Activated CD4-positive, alpha-beta T cell treated with anti-CD3 and anti-CD28 coated beads, Interleukin-2, amount 10 ng/mL, durations not matched to agents 7 days and 5 days (primary cell): ENCODE results near the gene NUB1. TPM values are rescaled to one million over a fixed set of nuclear protein-coding genes. Genes with fewer than 3 reads are reported as not detected.
A peak's percentile ranks its signal among the peaks of the same experiment; 100 is the strongest.

Source experiments
- CTCF ChIA-PET: fragments of 350-600 bp; sonication (Branson Sonifier 250); formaldehyde crosslinking; loops from one replicate; lab custom pipeline; 2021; ENCODE audit warnings: antibody characterized with exemption; lab: Charles Lee
- POLR2A ChIA-PET: fragments of 350-600 bp; sonication (Branson Sonifier 250); formaldehyde crosslinking; loops from one replicate; lab custom pipeline; 2021; ENCODE audit warnings: antibody characterized with exemption; lab: Charles Lee
- DNase-seq: peaks from one replicate; pipeline ENCODE4 v3.0.0-alpha.2; 2020
- H3K27ac Mint-ChIP-seq: one replicate; pipeline ENCODE4 v1.8.0; 2021; ENCODE audit warnings: mild to moderate bottlenecking, moderate library complexity, mixed read lengths
- H3K27me3 Mint-ChIP-seq: one replicate; pipeline ENCODE4 v1.8.0; 2021; ENCODE audit warnings: mixed read lengths
- H3K36me3 Mint-ChIP-seq: one replicate; pipeline ENCODE4 v1.8.0; 2021; ENCODE audit warnings: low read depth, mixed read lengths
- H3K4me1 Mint-ChIP-seq: one replicate; pipeline ENCODE4 v1.8.0; 2021; ENCODE audit warnings: mixed read lengths
- H3K4me3 Mint-ChIP-seq: one replicate; pipeline ENCODE4 v1.8.0; 2021; ENCODE audit warnings: mild to moderate bottlenecking, moderate library complexity, mixed read lengths
- H3K9me3 Mint-ChIP-seq: one replicate; pipeline ENCODE4 v1.8.0; 2021; ENCODE audit warnings: mixed read lengths
- total RNA-seq, 2 experiments: library from RNA; stranded (reverse); gene quantifications; one replicate each; pipeline ENCODE4 v1.2.3, GENCODE V29; 2021

The NUB1 gene
- total RNA-seq, 2 experiments from 2014 or later: 69.7 to 85.5 TPM

GRCh38 chr7:151351967-151352366 lies 10.4 kb downstream of the NUB1 start:
- ChIA-PET POLR2A (no interaction called here), CTCF (interaction anchor here (0.8 to 4.3 kb wide), 18 partner anchors 8 to 421 kb away, joined by 3 to 34 read pairs (median 4); partner anchors contain the start of gene NUB1)
- DNase-seq: peak; percentile 78
- H3K27ac Mint-ChIP-seq: peak overlapping the region; percentile 92
- peak overlapping the region; percentile 45 for H3K4me3 Mint-ChIP-seq
- H3K4me1 Mint-ChIP-seq: peaks cover 51% of the 10 kb centered on the region
- peaks cover 66% of the 10 kb centered on the region for H3K36me3 Mint-ChIP-seq
- H3K27me3 Mint-ChIP-seq: no peaks in the 10 kb centered on the region
- no peaks in the 10 kb centered on the region for H3K9me3 Mint-ChIP-seq

DNA sequence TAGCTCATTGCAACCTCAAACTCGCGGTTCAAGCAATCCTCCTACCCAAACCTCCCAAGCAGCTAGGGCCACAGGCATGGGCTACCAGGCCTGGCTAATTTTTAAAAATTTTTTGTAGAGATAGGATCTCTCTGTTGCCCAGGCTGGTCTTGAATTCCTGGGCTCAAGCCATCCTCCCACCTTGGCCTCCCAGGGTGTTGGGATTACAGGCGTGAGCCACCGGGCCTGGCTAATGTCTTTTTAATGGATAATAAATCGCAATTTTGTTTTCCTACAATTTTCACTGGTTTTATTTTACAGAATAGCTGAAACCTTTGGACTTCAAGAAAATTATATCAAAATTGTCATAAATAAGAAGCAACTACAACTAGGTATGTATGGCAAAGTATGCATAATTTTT lies 10.9 kb downstream of the NUB1 start:
- DNase-seq: no peak
- peak overlapping the region; percentile 7 for H3K4me3 Mint-ChIP-seq
- H3K27ac Mint-ChIP-seq: peak overlapping the region; percentile 92
- peaks cover 50% of the 10 kb centered on the region for H3K4me1 Mint-ChIP-seq
- H3K36me3 Mint-ChIP-seq: peaks cover 70% of the 10 kb centered on the region
- ChIA-PET POLR2A (no interaction called here), CTCF (interaction anchor here (1.0 to 4.3 kb wide), 15 partner anchors 9 to 280 kb away, joined by 3 to 34 read pairs (median 5); partner anchors contain the start of gene NUB1)
- H3K9me3 Mint-ChIP-seq: no peaks in the 10 kb centered on the region
- H3K27me3 Mint-ChIP-seq: no peaks in the 10 kb centered on the region

DNA sequence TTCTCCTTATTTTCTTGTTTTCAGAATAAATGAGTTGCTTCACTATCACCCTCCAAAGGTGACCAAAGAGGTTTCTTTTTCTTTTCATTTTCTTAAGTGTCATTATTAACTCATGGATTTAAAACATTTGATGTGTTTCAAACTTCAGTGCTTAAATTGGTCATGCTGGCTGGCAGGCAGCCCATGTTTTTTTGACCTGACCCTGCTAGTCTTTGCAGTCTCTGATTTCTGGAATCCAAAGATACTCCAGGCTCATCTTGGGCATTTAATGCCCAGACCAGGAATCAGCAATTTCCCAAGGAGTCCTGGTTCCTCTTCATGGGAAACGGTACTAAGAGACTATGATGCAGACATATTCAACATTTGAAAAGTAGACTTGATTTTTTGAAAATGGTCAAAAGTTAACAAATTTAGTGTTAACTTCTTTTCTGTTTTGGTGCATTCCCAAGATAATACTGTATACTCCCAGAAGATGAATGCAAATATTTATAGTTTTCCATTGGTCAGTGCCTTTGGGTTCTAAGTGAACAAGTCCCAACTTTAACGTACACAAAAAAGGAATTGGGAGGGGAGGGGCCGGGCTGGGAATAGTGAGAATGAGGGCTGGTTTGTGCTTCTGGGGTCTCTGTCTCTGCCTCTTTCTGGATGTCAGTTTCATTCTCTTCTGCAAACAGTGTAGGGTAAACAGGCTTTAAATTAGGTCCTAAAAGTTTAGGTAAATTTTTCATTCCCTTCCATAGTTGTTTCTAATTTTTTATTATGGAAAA lies 19.8 kb downstream of the NUB1 start:
- DNase-seq: no peak
- ChIA-PET POLR2A (no interaction called here), CTCF (interaction anchor here (1.4 to 1.9 kb wide), 3 partner anchors 9 to 10 kb away, joined by 5 to 9 read pairs (median 6); no protein-coding TSS in a partner anchor)
- Mint-ChIP-seq H3K4me3 (no peak overlapping the region), H3K9me3 (no peaks in the 10 kb centered on the region), H3K36me3 (peaks cover 55% of the 10 kb centered on the region), H3K4me1 (peaks cover 7% of the 10 kb centered on the region), H3K27me3 (no peaks in the 10 kb centered on the region), H3K27ac (no peak overlapping the region)

DNA sequence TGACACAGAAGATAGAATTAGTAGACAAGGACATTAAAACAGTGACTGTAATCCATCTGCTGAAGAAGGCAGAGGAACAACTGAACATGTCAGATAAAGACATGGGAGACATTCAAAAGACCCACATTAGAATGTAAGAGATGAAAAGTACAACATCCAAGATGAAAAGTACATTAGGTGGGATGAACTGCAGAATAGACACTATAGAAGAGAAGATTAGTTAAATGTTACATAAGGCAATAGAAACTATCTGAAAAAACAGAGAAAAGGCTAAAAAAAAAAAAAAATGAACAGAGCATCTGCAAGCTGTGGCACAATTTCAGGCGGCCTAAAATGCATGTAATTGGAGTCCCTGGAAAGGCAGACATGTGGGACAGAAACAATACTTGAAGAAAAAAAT lies 21.6 kb downstream of the NUB1 start:
- no peaks in the 10 kb centered on the region for H3K9me3 Mint-ChIP-seq
- peaks cover 14% of the 10 kb centered on the region for H3K4me1 Mint-ChIP-seq
- H3K36me3 Mint-ChIP-seq: peaks cover 49% of the 10 kb centered on the region
- ChIA-PET POLR2A (no interaction called here), CTCF (interaction anchor here (1.2 to 1.9 kb wide), 2 partner anchors 11 to 85 kb away, joined by 5 to 9 read pairs; no protein-coding TSS in a partner anchor)
- no peak overlapping the region for H3K27ac Mint-ChIP-seq
- DNase-seq: no peak
- H3K4me3 Mint-ChIP-seq: no peak overlapping the region
- H3K27me3 Mint-ChIP-seq: no peaks in the 10 kb centered on the region

- H3K27ac Mint-ChIP-seq: no peak overlapping the region
- H3K27me3 Mint-ChIP-seq: no peaks in the 10 kb centered on the region
- POLR2A ChIA-PET: no interaction called here
- peaks cover 52% of the 10 kb centered on the region for H3K36me3 Mint-ChIP-seq
- H3K9me3 Mint-ChIP-seq: no peaks in the 10 kb centered on the region
- CTCF ChIA-PET: interaction anchor here (0.8 to 2.8 kb wide), 5 partner anchors 14 to 85 kb away, joined by 3 to 14 read pairs (median 4); no protein-coding TSS in a partner anchor
- peaks cover 18% of the 10 kb centered on the region for H3K4me1 Mint-ChIP-seq
- H3K4me3 Mint-ChIP-seq: no peak overlapping the region
- DNase-seq: no peak
Observed at GRCh38 chr7:151366166-151366879, 24.7 kb downstream of the NUB1 start.

GRCh38 chr7:151366880-151367222 lies 25.2 kb downstream of the NUB1 start:
- H3K36me3 Mint-ChIP-seq: peaks cover 48% of the 10 kb centered on the region
- H3K27ac Mint-ChIP-seq: no peak overlapping the region
- no peak for DNase-seq
- H3K4me1 Mint-ChIP-seq: peaks cover 18% of the 10 kb centered on the region
- no peaks in the 10 kb centered on the region for H3K27me3 Mint-ChIP-seq
- no peak overlapping the region for H3K4me3 Mint-ChIP-seq
- no peaks in the 10 kb centered on the region for H3K9me3 Mint-ChIP-seq
- ChIA-PET POLR2A (no interaction called here), CTCF (interaction anchor here (0.9 to 2.8 kb wide), 4 partner anchors 14 to 84 kb away, joined by 3 to 14 read pairs (median 5); no protein-coding TSS in a partner anchor)

- Mint-ChIP-seq H3K9me3 (no peaks in the 10 kb centered on the region), H3K4me3 (no peak overlapping the region), H3K27me3 (no peaks in the 10 kb centered on the region), H3K27ac (no peak overlapping the region), H3K36me3 (peaks cover 45% of the 10 kb centered on the region), H3K4me1 (peaks cover 18% of the 10 kb centered on the region)
- CTCF ChIA-PET: interaction anchor here (1.9 to 2.8 kb wide), 2 partner anchors 15 to 80 kb away, joined by 6 to 14 read pairs; no protein-coding TSS in a partner anchor
- POLR2A ChIA-PET: no interaction called here
- no peak for DNase-seq
Observed at GRCh38 chr7:151367284-151367683, 25.7 kb downstream of the NUB1 start.

DNA sequence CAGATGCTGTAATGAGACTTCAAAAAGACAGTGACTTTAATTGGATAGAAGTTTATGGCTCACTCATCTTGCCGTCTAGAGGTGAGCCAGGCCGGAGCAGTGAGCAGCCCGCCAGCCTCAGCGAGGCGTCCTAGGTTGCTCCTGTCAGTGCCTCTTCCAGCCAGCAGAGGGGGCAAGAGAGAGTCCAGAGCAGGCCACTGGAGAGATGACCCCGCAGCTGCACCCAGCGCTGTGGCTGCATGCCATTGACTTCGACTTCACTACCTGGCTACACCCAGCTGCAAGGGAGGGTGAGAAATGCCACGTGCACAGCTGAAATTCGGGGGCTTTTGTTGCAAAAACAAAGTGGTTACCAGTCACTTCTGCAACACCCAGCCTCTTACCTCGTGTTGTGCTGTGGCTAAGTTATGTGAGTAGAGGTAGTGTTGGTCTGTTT lies 26.5 kb downstream of the NUB1 start:
- Mint-ChIP-seq H3K27me3 (no peaks in the 10 kb centered on the region), H3K4me3 (no peak overlapping the region), H3K27ac (no peak overlapping the region), H3K4me1 (peaks cover 18% of the 10 kb centered on the region), H3K9me3 (no peaks in the 10 kb centered on the region), H3K36me3 (peaks cover 41% of the 10 kb centered on the region)
- DNase-seq: peak; percentile 79
- CTCF ChIA-PET: interaction anchor here (0.5 to 2.5 kb wide), 13 partner anchors 8 to 391 kb away, joined by 3 to 26 read pairs (median 4); no protein-coding TSS in a partner anchor
- POLR2A ChIA-PET: no interaction called here

- no peak overlapping the region for H3K4me3 Mint-ChIP-seq
- DNase-seq: no peak
- H3K4me1 Mint-ChIP-seq: peaks cover 12% of the 10 kb centered on the region
- H3K36me3 Mint-ChIP-seq: peaks cover 37% of the 10 kb centered on the region
- H3K27ac Mint-ChIP-seq: no peak overlapping the region
- no peaks in the 10 kb centered on the region for H3K27me3 Mint-ChIP-seq
- ChIA-PET POLR2A (no interaction called here), CTCF (interaction anchor here (0.5 to 1.8 kb wide), 8 partner anchors 9 to 261 kb away, joined by 3 to 8 read pairs (median 4); no protein-coding TSS in a partner anchor)
- no peaks in the 10 kb centered on the region for H3K9me3 Mint-ChIP-seq
Observed at GRCh38 chr7:151371266-151371665, 29.7 kb downstream of the NUB1 start.

DNA sequence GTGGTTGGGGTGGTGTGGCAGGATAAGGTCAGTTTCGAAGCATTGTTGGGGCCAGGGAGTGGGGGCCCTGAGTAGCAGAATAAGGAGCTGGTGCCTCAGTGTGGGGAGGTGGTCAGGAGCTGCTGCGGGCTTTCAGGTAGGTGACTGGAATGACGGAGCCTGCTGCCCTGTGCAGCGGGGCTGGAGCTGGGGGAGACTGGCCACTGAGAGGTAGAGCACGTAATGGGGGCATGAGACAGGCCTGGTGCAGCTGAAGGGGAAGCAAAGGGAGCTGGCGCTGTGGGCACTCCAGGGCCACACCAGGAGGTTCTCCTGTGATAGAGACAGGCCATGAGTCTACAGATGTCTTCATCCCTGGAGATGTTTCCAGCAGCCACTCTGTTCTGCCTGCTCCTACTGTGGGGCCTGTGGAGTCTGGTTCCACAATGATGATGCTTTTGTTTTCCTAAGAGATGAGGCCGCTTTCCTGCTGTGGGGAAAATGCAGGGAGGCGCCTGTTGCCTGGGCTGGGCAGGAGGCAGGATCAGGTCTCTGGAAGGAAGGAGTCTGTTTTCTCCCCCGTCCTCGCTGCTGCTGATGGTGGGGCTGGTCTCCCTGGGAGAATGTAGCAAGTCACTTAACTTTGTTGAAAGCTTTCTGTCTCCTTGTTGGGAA lies 31.1 kb downstream of the NUB1 start:
- no peaks in the 10 kb centered on the region for H3K9me3 Mint-ChIP-seq
- ChIA-PET POLR2A (no interaction called here), CTCF (interaction anchor here (1.1 to 1.8 kb wide), 3 partner anchors 10 to 60 kb away, joined by 3 to 5 read pairs (median 3); no protein-coding TSS in a partner anchor)
- H3K4me3 Mint-ChIP-seq: no peak overlapping the region
- no peak for DNase-seq
- peaks cover 43% of the 10 kb centered on the region for H3K36me3 Mint-ChIP-seq
- no peak overlapping the region for H3K27ac Mint-ChIP-seq
- H3K27me3 Mint-ChIP-seq: no peaks in the 10 kb centered on the region
- peaks cover 8% of the 10 kb centered on the region for H3K4me1 Mint-ChIP-seq

DNA sequence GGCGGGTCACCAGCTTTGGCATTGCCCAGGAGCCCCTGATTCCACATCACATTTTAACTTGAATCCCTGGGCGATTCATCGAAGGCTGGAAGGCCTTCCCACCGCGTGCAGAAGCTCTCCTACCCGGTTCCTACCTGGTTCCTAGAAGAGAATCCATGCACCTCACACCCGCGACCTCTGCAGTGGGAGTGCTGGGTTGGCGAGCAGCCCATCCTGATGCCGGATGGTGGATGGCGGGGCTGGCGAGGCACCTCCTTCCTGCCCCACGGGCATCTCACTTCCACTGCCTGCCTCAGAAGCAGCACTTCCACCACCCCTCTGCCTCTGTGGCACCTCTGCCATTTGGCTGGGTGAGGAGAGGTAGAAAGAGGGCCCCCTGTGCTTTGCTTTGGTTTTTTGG lies 32.0 kb downstream of the NUB1 start:
- DNase-seq: no peak
- Mint-ChIP-seq H3K27ac (no peak overlapping the region), H3K4me3 (no peak overlapping the region), H3K4me1 (peaks cover 1% of the 10 kb centered on the region), H3K9me3 (no peaks in the 10 kb centered on the region), H3K36me3 (peaks cover 44% of the 10 kb centered on the region), H3K27me3 (no peaks in the 10 kb centered on the region)
- CTCF ChIA-PET: interaction anchor here (1.5 kb wide), 1 partner anchor 59 kb away, joined by 3 read pairs; no protein-coding TSS in a partner anchor
- POLR2A ChIA-PET: no interaction called here

GRCh38 chr7:151374139-151374538 lies 32.5 kb downstream of the NUB1 start:
- no peaks in the 10 kb centered on the region for H3K9me3 Mint-ChIP-seq
- no peaks in the 10 kb centered on the region for H3K4me1 Mint-ChIP-seq
- DNase-seq: no peak
- no peak overlapping the region for H3K4me3 Mint-ChIP-seq
- ChIA-PET POLR2A (no interaction called here), CTCF (interaction anchor here (0.8 to 1.0 kb wide), 2 partner anchors 59 to 261 kb away, joined by 3 read pairs; no protein-coding TSS in a partner anchor)
- peaks cover 47% of the 10 kb centered on the region for H3K36me3 Mint-ChIP-seq
- H3K27me3 Mint-ChIP-seq: no peaks in the 10 kb centered on the region
- no peak overlapping the region for H3K27ac Mint-ChIP-seq
